B cell (primary cell): Measurements from ENCODE around the gene KDM5C. TPM values are rescaled to one million over a fixed set of nuclear protein-coding genes. Genes with fewer than 3 reads are reported as not detected.

ENCODE experiments used
- ATAC-seq: fragments of 200-7000 bp; cut with Tn5 transposase; one replicate; pipeline ENCODE4 v1.10.0; 2021; ENCODE audit warnings: low read depth, mild to moderate bottlenecking, moderate number of reproducible peaks, moderate library complexity
- CTCF ChIA-PET: fragments of 350-600 bp; sonication (Branson Sonifier 250); formaldehyde crosslinking; loops from one replicate; lab custom pipeline; 2021; ENCODE audit warnings: antibody characterized with exemption, inconsistent platforms; lab: Charles Lee
- POLR2A ChIA-PET: fragments of 350-600 bp; sonication (Branson Sonifier 250); formaldehyde crosslinking; loops from one replicate; lab custom pipeline; 2021; ENCODE audit warnings: antibody characterized with exemption; lab: Charles Lee
- DNase-seq: peaks from one replicate; pipeline ENCODE4 v3.0.0; 2013
- H2AFZ ChIP-seq: 2 replicates; pipeline ENCODE4 v1.6.1; 2012; ENCODE audit warnings: mild to moderate bottlenecking, low read depth, low read length; ENCODE audit not compliant: insufficient read depth, poor library complexity, severe bottlenecking
- H3K27ac ChIP-seq, 2 donors: 1 replicate in 1 of 2; 2 replicates in 1 of 2; pipeline ENCODE4 v1.5.1; 2012 to 2013; ENCODE audit warnings: low read length in 2 of 2, mild to moderate bottlenecking in 2 of 2, moderate library complexity in 1 of 2
- H3K27me3 ChIP-seq, 4 experiments: fragments of 200-600 bp in 1 of 4; sonication (generic) in 1 of 4; replicated peaks in 1 of 4; 1 replicate in 2 of 4; 2 replicates in 2 of 4; pipeline versions ENCODE4 v1.6.1 to v1.7.0; 2013 to 2016; ENCODE audit warnings: low read length in 3 of 4, mild to moderate bottlenecking in 2 of 4, mixed read lengths in 1 of 4, moderate library complexity in 1 of 4; ENCODE audit not compliant: insufficient read depth in 4 of 4, control insufficient read depth in 3 of 4; ENCODE audit errors: control extremely low read depth in 1 of 4
- H3K36me3 ChIP-seq, 2 experiments: replicated peaks in 1 of 2; 1 replicate in 1 of 2; 2 replicates in 1 of 2; pipeline versions ENCODE4 v1.6.1 to v1.7.1; 2013; ENCODE audit warnings: low read length in 1 of 2; ENCODE audit not compliant: insufficient read depth in 2 of 2, control insufficient read depth in 1 of 2; ENCODE audit errors: control extremely low read depth in 1 of 2, extremely low read depth in 1 of 2
- H3K4me1 ChIP-seq, 2 donors: fragments of 200-600 bp in 1 of 2; sonication (generic) in 1 of 2; 1 replicate in 1 of 2; 2 replicates in 1 of 2; pipeline versions ENCODE4 v1.5.1 to v1.6.1; 2013 to 2017; ENCODE audit warnings: low read length in 2 of 2; ENCODE audit not compliant: control insufficient read depth in 2 of 2, insufficient read depth in 2 of 2
- H3K4me2 ChIP-seq: replicated peaks from 2 replicates; pipeline ENCODE3; 2012; ENCODE audit warnings: mild to moderate bottlenecking, low read depth, low read length; ENCODE audit not compliant: poor library complexity, severe bottlenecking
- H3K4me3 ChIP-seq, 5 experiments: fragments of 200-600 bp in 1 of 5; sonication (generic) in 1 of 5; 1 replicate in 3 of 5; 2 replicates in 2 of 5; pipeline versions ENCODE4 v1.5.1 to v1.7.0; 2011 to 2016; ENCODE audit warnings: low read length in 4 of 5, mild to moderate bottlenecking in 4 of 5, low read depth in 2 of 5, control low read depth in 1 of 5, moderate library complexity in 1 of 5; ENCODE audit not compliant: insufficient read depth in 1 of 5; ENCODE audit errors: control extremely low read depth in 1 of 5, extremely low read depth in 1 of 5
- H3K79me2 ChIP-seq: fragments of 200-600 bp; sonication (generic); one replicate; pipeline ENCODE4 v1.6.0; 2016; ENCODE audit warnings: low read length; ENCODE audit not compliant: control insufficient read depth, insufficient read depth
- H3K9ac ChIP-seq: fragments of 200-600 bp; sonication (generic); 2 replicates; pipeline ENCODE4 v1.6.1; 2017; ENCODE audit warnings: mild to moderate bottlenecking, low read length, moderate library complexity
- H3K9me3 ChIP-seq, 3 donors: one replicate each; pipeline versions ENCODE4 v1.6.1 to v1.7.1; 2013; ENCODE audit warnings: low read length in 2 of 3; ENCODE audit not compliant: control insufficient read depth in 2 of 3, insufficient read depth in 1 of 3; ENCODE audit errors: control extremely low read depth in 1 of 3
- H4K20me1 ChIP-seq: 2 replicates; pipeline ENCODE4 v1.6.0; 2012; ENCODE audit warnings: mild to moderate bottlenecking, low read length; ENCODE audit not compliant: insufficient read depth, control insufficient read depth, poor library complexity, severe bottlenecking
- H3K27ac Mint-ChIP-seq: one replicate; pipeline ENCODE4 v1.8.0; 2021; ENCODE audit warnings: mixed read lengths
- H3K27me3 Mint-ChIP-seq: one replicate; pipeline ENCODE4 v1.8.0; 2021; ENCODE audit warnings: mixed read lengths
- H3K4me1 Mint-ChIP-seq: one replicate; pipeline ENCODE4 v1.8.0; 2021; ENCODE audit warnings: mixed read lengths
- H3K4me3 Mint-ChIP-seq: one replicate; pipeline ENCODE4 v1.8.0; 2021; ENCODE audit warnings: mixed read lengths
- H3K9me3 Mint-ChIP-seq: one replicate; pipeline ENCODE4 v1.8.0; 2022; ENCODE audit warnings: mixed read lengths; ENCODE audit not compliant: insufficient read depth
- CTCF ChIP-seq: fragments of 200-600 bp; IDR thresholded peaks from one replicate; pipeline ENCODE4 v1.8.0; 2022; ENCODE audit warnings: antibody characterized with exemption, mild to moderate bottlenecking
- EZH2 ChIP-seq: IDR thresholded peaks from 2 replicates; pipeline ENCODE4 v1.6.1; 2012; ENCODE audit warnings: borderline replicate concordance, low read depth, mild to moderate bottlenecking, moderate library complexity, low read length; ENCODE audit not compliant: insufficient read depth, poor library complexity, severe bottlenecking
- WGBS: methylation state at CpG from one replicate; pipeline ENCODE4 v1.1.5; 2013; ENCODE audit warnings: missing lambda C conversion rate; ENCODE audit not compliant: insufficient coverage; 5-methylcytosine and 5-hydroxymethylcytosine counted together
- intact Hi-C: fragments of 100-400 bp; cut with micrococcal nuclease; formaldehyde crosslinking; loops from one replicate; pipeline ENCODE4 v1.10.0; 2022
- polyA plus RNA-seq: library from polyadenylated mRNA; depleted of rRNA; stranded (reverse); fragments of >200 nt; gene quantifications from 2 replicates; pipeline ENCODE4 v1.2.3, GENCODE V29; 2012
- total RNA-seq, 2 donors: library from RNA; stranded (reverse); fragments of 120-200 nt in 1 of 2; gene quantifications; 1 replicate in 1 of 2; 2 replicates in 1 of 2; pipeline versions ENCODE4 v1.2.3 to v1.2.4, GENCODE V29; 2013 to 2022

Gene KDM5C
- total and polyA plus RNA-seq, 2 donors (not counting 1 experiment from before 2014, with no cell fraction given): 116 to 138 TPM

- Mint-ChIP-seq H3K27me3 (peaks cover 8% of the 10 kb centered on the region), H3K4me3 (no peak overlapping the region), H3K27ac (no peak overlapping the region), H3K4me1 (no peaks in the 10 kb centered on the region), H3K9me3 (no peaks in the 10 kb centered on the region)
- Histone ChIP-seq H3K27ac (no peak overlapping the region), H4K20me1 (no peaks in the 10 kb centered on the region), H3K36me3 (no peaks in the 10 kb centered on the region), H3K79me2 (no peaks in the 10 kb centered on the region), H2AFZ (no peak overlapping the region), H3K27me3 (no peaks in the 10 kb centered on the region), H3K4me1 (no peaks in the 10 kb centered on the region), H3K9me3 (no peaks in the 10 kb centered on the region), H3K4me3 (no peak overlapping the region), H3K4me2 (no peak overlapping the region), H3K9ac (no peak overlapping the region)
- intact Hi-C loops: no loop called here
- CTCF ChIA-PET: no interaction called here
- WGBS: 94% methylated on average over 10 of the region's 14 CpGs
- DNase-seq (no peak), ATAC-seq (no peak)
- TF ChIP-seq CTCF: no peak
- TF ChIP-seq EZH2: no peak
- POLR2A ChIA-PET: no interaction called here
Observed at GRCh38 chrX:53269536-53270107, 44.6 kb upstream of the KDM5C start.

- H3K27ac ChIP-seq: no peak overlapping the region
- H3K4me1 ChIP-seq: no peaks in the 10 kb centered on the region
- no peak overlapping the region for H3K27ac Mint-ChIP-seq
- no peak for ATAC-seq
- H2AFZ ChIP-seq: no peak overlapping the region
- no peak for DNase-seq
- H3K9ac ChIP-seq: no peak overlapping the region
- no peaks in the 10 kb centered on the region for H4K20me1 ChIP-seq
- H3K27me3 ChIP-seq: no peaks in the 10 kb centered on the region
- CTCF ChIA-PET: no interaction called here
- no peaks in the 10 kb centered on the region for H3K4me1 Mint-ChIP-seq
- no peak overlapping the region for H3K4me2 ChIP-seq
- no peaks in the 10 kb centered on the region for H3K36me3 ChIP-seq
- no peaks in the 10 kb centered on the region for H3K9me3 Mint-ChIP-seq
- no peak overlapping the region for H3K4me3 Mint-ChIP-seq
- intact Hi-C loops: no loop called here
- no peak overlapping the region for H3K4me3 ChIP-seq
- peaks cover 11% of the 10 kb centered on the region for H3K27me3 Mint-ChIP-seq
- POLR2A ChIA-PET: no interaction called here
- TF ChIP-seq EZH2 (no peak), CTCF (no peak)
- no peaks in the 10 kb centered on the region for H3K79me2 ChIP-seq
- H3K9me3 ChIP-seq: no peaks in the 10 kb centered on the region
- 87% methylated on average over 3 of the region's 7 CpGs for WGBS
Observed at GRCh38 chrX:53268173-53268572, 43.2 kb upstream of the KDM5C start.
